Tibial artery (tissue), 4 donors: ENCODE measurements around the gene UBFD1.
"Not testable (repeated sequence)": the region's sequence is repeated elsewhere in the genome, so short reads cannot be mapped to it uniquely, and the experiment has no call there.

Experiments used
- DNase-seq, 2 donors: peaks; one replicate each; pipeline ENCODE4 v3.0.0-alpha.2; 2019
- H3K27ac ChIP-seq, 2 donors: fragments of 200-600 bp; sonication (generic) in 1 of 2; 1 replicate in 1 of 2; 2 replicates in 1 of 2; pipeline ENCODE4 v1.5.1; 2018 to 2019; ENCODE audit warnings: mild to moderate bottlenecking in 1 of 2
- H3K27me3 ChIP-seq, 2 donors: fragments of 200-600 bp; sonication (generic) in 1 of 2; one replicate each; pipeline versions ENCODE4 v1.5.1 to v1.6.0; 2016 to 2019
- H3K36me3 ChIP-seq, 3 donors: fragments of 200-600 bp; sonication (generic) in 2 of 3; one replicate each; pipeline ENCODE4 v1.5.1; 2016 to 2019; ENCODE audit warnings: mild to moderate bottlenecking in 2 of 3
- H3K4me1 ChIP-seq, 4 donors: fragments of 200-600 bp; sonication (generic) in 2 of 4; 1 replicate in 3 of 4; 2 replicates in 1 of 4; pipeline ENCODE4 v1.5.1; 2016 to 2019
- H3K4me3 ChIP-seq, 2 donors: fragments of 200-600 bp; sonication (generic) in 1 of 2; 1 replicate in 1 of 2; 2 replicates in 1 of 2; pipeline ENCODE4 v1.5.1; 2018 to 2019; ENCODE audit warnings: mild to moderate bottlenecking in 2 of 2
- H3K9me3 ChIP-seq, 3 donors: fragments of 200-600 bp; sonication (generic) in 1 of 3; one replicate each; pipeline ENCODE4 v1.5.1; 2016 to 2019
- intact Hi-C: fragments of 100-400 bp; cut with DNase I; formaldehyde crosslinking; loops from one replicate; pipeline ENCODE4 v1.15.0; 2023; ENCODE audit warnings: low total_unique reads
- TF ChIP-seq, protein P1 (sequence below), 2 experiments: fragments of 200-600 bp in 1 of 2; fragments of 450-650 bp in 1 of 2; IDR thresholded peaks; one replicate each; pipeline ENCODE4 v1.5.1; 2017 to 2019; ENCODE audit warnings: antibody characterized with exemption in 2 of 2, mild to moderate bottlenecking in 1 of 2, moderate library complexity in 1 of 2

Gene UBFD1

DNA sequence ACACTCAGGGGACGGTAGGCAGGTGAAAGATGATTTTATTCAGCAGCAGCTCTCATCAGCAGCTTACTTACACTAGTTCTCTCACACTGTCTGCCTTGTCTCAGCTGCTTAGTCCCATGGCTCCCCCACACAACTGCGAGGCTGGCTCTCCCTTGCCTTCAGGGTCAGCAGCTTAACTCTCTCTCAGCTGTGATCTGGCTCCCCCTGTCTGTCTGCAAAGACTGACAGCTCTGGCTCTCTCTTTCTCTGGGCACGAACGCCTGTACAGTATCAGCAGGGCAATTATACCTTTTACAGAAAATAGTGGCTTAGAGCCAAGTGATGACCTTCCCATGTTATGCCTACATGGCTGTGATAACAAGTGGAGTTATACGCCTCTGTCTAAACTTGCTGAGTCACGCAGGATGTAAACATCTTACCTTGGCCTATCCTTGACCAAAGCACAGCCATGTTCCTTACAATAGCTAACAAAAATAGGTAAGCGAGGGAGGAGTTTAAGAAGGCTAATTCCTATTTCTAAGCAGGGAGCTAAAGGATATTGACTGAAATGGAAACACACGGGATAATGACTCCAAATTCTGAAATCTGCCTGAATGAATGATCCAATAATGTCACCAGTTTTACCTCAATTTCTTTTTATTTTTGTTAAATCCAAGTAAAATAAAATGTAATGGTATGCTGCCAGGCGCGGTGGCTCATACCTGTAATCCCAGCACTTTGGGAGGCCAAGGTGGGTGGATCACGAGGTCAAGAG lies 39.7 kb downstream of the UBFD1 start:
- intact Hi-C loops, result loop anchor here (5.0 kb wide), 2 partner anchors 40 to 45 kb away; partner anchors contain the start of genes DCTN5, EARS2, PALB2 and UBFD1
- H3K27me3 ChIP-seq, result no peaks in the 10 kb centered on the region
- H3K27ac ChIP-seq, result peak overlapping the region in 1 of 2 donors; percentile 80
- no peak overlapping the region for H3K4me3 ChIP-seq
- H3K9me3 ChIP-seq, result no peaks in the 10 kb centered on the region
- TF ChIP-seq, protein P1, sequence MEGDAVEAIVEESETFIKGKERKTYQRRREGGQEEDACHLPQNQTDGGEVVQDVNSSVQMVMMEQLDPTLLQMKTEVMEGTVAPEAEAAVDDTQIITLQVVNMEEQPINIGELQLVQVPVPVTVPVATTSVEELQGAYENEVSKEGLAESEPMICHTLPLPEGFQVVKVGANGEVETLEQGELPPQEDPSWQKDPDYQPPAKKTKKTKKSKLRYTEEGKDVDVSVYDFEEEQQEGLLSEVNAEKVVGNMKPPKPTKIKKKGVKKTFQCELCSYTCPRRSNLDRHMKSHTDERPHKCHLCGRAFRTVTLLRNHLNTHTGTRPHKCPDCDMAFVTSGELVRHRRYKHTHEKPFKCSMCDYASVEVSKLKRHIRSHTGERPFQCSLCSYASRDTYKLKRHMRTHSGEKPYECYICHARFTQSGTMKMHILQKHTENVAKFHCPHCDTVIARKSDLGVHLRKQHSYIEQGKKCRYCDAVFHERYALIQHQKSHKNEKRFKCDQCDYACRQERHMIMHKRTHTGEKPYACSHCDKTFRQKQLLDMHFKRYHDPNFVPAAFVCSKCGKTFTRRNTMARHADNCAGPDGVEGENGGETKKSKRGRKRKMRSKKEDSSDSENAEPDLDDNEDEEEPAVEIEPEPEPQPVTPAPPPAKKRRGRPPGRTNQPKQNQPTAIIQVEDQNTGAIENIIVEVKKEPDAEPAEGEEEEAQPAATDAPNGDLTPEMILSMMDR (IDR thresholded peaks at IDR 0.05), result no peak
- H3K36me3 ChIP-seq, result peaks cover 0 to 38% (median 9%) of the 10 kb centered on the region in 3 donors
- peaks cover 0 to 18% (median 14%) of the 10 kb centered on the region in 4 donors for H3K4me1 ChIP-seq
- no peak for DNase-seq

DNA sequence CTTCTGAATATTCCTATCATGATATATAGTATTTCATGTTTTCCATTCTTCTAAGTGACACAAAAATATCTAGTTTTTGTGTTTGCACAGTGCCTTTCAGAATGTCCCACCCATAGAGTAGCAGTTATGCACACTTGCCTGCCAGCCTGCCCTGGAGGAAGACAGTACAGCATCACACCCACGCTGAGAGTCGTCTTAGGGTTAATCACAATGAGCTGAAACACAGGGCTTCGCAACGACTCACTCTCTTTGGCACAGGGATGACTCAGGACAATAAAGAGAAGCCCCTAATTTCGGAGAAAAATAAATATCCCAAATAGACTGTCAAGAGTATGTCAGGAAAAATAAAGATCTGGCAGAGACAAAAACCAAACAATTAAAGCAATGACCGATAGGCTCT lies 50.2 kb downstream of the UBFD1 start:
- Histone ChIP-seq H3K4me1 (no peaks in the 10 kb centered on the region), H3K27me3 (no peaks in the 10 kb centered on the region), H3K4me3 (no peak overlapping the region), H3K9me3 (no peaks in the 10 kb centered on the region), H3K27ac (no peak overlapping the region), H3K36me3 (peaks cover 0 to 71% (median 42%) of the 10 kb centered on the region in 3 donors)
- TF ChIP-seq, protein P1 (IDR thresholded peaks at IDR 0.05), result no peak
- intact Hi-C loops, result no loop called here
- no peak for DNase-seq

DNA sequence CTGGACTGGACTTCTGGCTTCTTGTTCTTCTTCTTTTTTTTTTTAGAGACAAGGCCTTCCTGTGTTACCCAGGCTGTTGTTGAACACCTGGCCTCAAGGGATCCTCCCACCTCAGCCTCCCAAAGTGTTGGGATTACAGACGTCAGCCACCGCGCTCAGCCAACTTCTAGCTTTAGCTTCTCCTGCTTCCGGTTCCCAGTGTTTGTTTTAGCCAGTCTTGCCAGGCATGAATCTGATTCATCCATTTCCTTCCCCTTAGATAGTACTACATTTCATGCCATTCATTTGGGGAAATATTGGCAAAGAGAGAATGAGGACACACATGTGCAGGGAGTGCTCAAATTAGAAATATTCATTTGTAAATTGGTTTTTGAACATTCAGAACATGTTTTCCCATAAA lies 50.7 kb downstream of the UBFD1 start:
- DNase-seq, result no peak
- intact Hi-C loops, result no loop called here
- H3K4me3 ChIP-seq, result no peak overlapping the region
- TF ChIP-seq, protein P1 (IDR thresholded peaks at IDR 0.05), result no peak
- no peaks in the 10 kb centered on the region for H3K27me3 ChIP-seq
- no peaks in the 10 kb centered on the region for H3K9me3 ChIP-seq
- H3K27ac ChIP-seq, result no peak overlapping the region
- H3K36me3 ChIP-seq, result peaks cover 0 to 67% (median 42%) of the 10 kb centered on the region in 3 donors
- no peaks in the 10 kb centered on the region for H3K4me1 ChIP-seq

DNA sequence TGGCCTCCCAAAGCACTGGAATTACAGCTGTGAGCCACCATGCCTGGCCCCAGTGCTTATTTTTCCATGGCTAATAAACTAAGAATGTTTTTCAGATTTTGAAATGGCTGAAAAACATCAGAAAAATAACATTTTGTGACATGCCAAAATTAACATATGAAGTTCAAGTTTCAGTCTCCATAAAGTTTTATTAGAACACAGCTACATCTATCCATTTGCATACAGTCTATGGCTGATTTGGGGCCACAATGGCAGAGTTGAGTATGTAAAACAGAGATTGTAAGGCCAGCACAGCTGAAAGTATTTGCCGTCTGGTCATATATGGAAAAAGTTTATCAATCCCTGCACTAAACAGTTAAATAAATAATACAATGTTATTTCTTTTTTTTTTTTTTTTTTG lies 52.4 kb downstream of the UBFD1 start:
- H3K4me1 ChIP-seq, result no peaks in the 10 kb centered on the region
- no peaks in the 10 kb centered on the region for H3K9me3 ChIP-seq
- H3K27me3 ChIP-seq, result no peaks in the 10 kb centered on the region
- TF ChIP-seq, protein P1 (IDR thresholded peaks at IDR 0.05), result no peak
- H3K27ac ChIP-seq, result no peak overlapping the region
- intact Hi-C loops, result no loop called here
- H3K36me3 ChIP-seq, result peaks cover 0 to 63% (median 41%) of the 10 kb centered on the region in 3 donors
- H3K4me3 ChIP-seq, result no peak overlapping the region
- DNase-seq, result no peak

DNA sequence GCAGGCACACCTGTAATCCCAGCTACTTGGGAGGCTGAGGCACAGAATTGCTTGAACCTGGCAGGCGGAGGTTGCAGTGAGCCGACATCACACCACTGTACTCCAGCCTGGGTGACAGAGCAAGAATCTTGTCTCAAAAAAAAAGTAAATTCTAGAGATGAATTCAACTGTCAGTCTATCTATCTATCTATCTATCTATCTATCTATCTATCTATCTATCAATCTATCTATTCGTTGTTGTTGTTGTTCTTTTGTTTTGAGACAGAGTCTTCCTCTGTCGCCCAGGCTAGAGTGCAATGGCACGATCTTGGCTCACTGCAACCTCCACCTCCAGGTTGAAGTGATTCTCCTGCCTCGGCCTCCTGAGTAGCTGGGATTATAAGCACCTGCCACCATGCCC lies 53.4 kb downstream of the UBFD1 start:
- H3K4me1 ChIP-seq, H3K27ac ChIP-seq, H3K4me3 ChIP-seq, DNase-seq, intact Hi-C loops, H3K9me3 ChIP-seq, H3K27me3 ChIP-seq: not testable (repeated sequence)
- peaks cover 0 to 63% (median 33%) of the 10 kb centered on the region in 3 donors for H3K36me3 ChIP-seq

DNA sequence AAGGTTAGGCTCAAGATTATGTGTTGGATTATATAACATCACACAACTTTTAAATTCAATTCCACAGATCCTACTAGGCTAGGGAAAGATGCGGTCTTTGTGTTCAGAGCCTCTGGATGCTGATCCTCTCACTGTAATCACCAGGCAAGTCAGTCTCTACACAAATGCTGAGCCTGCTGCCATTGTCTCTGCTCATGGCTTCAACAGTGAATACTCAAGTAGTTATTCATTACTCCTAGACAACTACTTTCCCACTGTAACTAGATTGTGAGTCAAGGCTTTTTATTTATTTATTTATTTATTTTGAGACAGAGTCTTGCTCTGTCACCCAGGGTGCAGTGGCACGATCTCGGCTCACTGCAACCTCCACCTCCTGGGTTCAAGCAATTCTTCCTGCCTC lies 54.4 kb downstream of the UBFD1 start:
- Histone ChIP-seq H3K9me3 (no peaks in the 10 kb centered on the region), H3K4me3 (no peak overlapping the region), H3K36me3 (peaks cover 4 to 63% (median 24%) of the 10 kb centered on the region in 3 donors), H3K4me1 (no peaks in the 10 kb centered on the region), H3K27ac (no peak overlapping the region), H3K27me3 (no peaks in the 10 kb centered on the region)
- TF ChIP-seq, protein P1 (IDR thresholded peaks at IDR 0.05), result no peak
- DNase-seq, result no peak
- intact Hi-C loops, result no loop called here
